ENCODE results near the gene GATA6. TPM values are rescaled to one million over a fixed set of nuclear protein-coding genes. Genes with fewer than 3 reads are reported as not detected.

The GATA6 gene
- total RNA-seq, 1 experiment from 2014 or later, result 3.3 TPM

DNA sequence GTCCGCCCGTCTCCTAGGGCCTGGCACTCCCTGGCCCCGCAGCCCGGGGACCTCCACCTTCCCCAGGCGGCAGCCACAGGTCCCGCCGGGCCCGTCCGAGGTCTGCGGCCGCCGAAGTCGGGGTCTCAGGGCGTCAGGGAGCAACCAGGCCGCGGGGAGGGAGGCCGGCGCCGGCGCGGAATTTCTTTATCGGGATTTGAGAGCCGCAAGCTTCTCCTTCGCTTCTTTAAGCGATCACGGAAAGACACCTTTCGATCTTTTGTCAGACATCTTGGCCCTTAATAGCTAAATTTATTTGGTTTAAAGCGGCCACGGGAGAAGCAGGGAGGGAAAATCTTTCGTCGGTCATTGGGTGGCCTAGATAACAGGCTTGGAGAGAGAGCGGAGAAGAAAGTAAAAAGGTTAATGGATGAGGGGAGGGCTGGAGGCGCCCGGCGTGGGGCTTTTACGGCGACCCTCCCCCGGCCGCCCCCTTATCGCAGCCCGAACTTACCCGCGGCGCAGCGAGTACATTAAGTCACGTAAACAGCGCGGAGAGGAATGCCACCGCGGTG lies 4.3 kb upstream of the GATA6 start:
- H3K9ac ChIP-seq (ENCODE audit: low read length), result no peak overlapping the region
- CTCF ChIA-PET, result no interaction called here
- intact Hi-C loops (cut with micrococcal nuclease), result loop anchor here (5.0 to 10.0 kb wide), 2 partner anchors 168 to 540 kb away; no protein-coding TSS in a partner anchor

DNA sequence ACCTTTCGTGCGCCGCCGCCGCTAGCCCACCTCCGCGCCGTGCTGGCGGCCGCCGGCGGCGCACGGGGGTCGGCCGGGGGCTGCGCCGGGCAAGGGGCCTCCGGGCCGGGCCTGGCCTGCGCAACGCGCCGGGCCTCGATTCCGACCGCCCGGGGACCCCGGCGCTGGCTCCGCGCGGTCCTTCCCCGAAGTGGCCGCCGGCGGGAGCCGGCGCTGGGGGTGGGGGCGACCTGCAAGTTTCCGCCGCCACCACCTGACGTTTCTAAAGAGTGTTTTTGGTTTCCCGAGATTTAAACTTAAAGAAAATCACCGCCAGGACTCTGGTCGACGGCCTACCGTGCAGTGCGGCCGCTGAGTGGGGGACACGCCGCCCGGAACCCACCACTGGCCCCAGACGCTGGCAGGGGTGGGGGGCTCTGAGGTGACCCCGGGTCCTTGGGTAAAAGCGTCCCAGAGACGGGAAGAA lies 3.8 kb upstream of the GATA6 start:
- RAD21 ChIA-PET (ENCODE audit: low non-redundant PET in 1 of 2, low total read pairs in 2 of 2, uncharacterized antibody in 2 of 2, unreplicated experiment in 2 of 2), result no interaction called here
- Histone ChIP-seq H3K79me2 (ENCODE audit: insufficient read depth, low read length) (no peaks in the 10 kb centered on the region), H3K4me2 (ENCODE audit: low read length) (no peak overlapping the region), H4K20me1 (ENCODE audit: insufficient read depth) (no peaks in the 10 kb centered on the region), H3K36me3 (ENCODE audit: control insufficient read depth in 1 of 2, insufficient read depth in 2 of 2, low read length in 2 of 2) (no peaks in the 10 kb centered on the region), H3K9me3 (ENCODE audit: control insufficient read depth in 1 of 2, insufficient read depth in 1 of 2, low read depth in 1 of 2, low read length in 2 of 2) (no peaks in the 10 kb centered on the region), H3K9me2 (ENCODE audit: insufficient read depth) (no peaks in the 10 kb centered on the region), H3K4me1 (ENCODE audit: control insufficient read depth in 1 of 2, insufficient read depth in 2 of 2, low read length in 2 of 2) (peaks cover 5 to 15% of the 10 kb centered on the region in 2 experiments; a peak in 2 of 4 replicates), H3K9ac (ENCODE audit: low read length) (no peak overlapping the region), H3K27me3 (ENCODE audit: insufficient read depth, low read length) (peaks cover 8% of the 10 kb centered on the region; the same call in 1 of the 2 replicates), H2AFZ (ENCODE audit: low read depth, low read length, poor library complexity, severe bottlenecking) (no peak overlapping the region), H3K4me3 (replicated peaks in 1 of 2; ENCODE audit: low read depth in 1 of 2, low read length in 2 of 2) (no peak overlapping the region), H3K27ac (ENCODE audit: low read depth, low read length) (no peak overlapping the region)
- POLR2A ChIA-PET, result no interaction called here
- no TSS peak for BruUV-seq (replicated peaks)
- CTCF ChIA-PET, result no interaction called here
- no peak for DNase-seq (ENCODE audit: low read depth, low spot score)
- no peak for ATAC-seq
- intact Hi-C loops (cut with micrococcal nuclease), result loop anchor here (5.0 to 10.0 kb wide), 2 partner anchors 168 to 539 kb away; no protein-coding TSS in a partner anchor
- TF ChIP-seq ZNF274 (IDR thresholded peaks at IDR 0.05; ENCODE audit: low read depth, low read length) (no peak), ZFX (IDR thresholded peaks at IDR 0.05) (no peak), CBX3 (IDR thresholded peaks at IDR 0.05; ENCODE audit: low read depth) (no peak), EZH2phosphoT487 (IDR thresholded peaks at IDR 0.05; ENCODE audit: borderline replicate concordance) (no peak), EZH2 (IDR thresholded peaks at IDR 0.05) (no peak), POLR2AphosphoS5 (IDR thresholded peaks at IDR 0.05; ENCODE audit: low read depth, low read length) (no peak), CEBPB (IDR thresholded peaks at IDR 0.05; ENCODE audit: low read depth) (no peak), JUND (IDR thresholded peaks at IDR 0.05) (no peak), SRF (IDR thresholded peaks at IDR 0.05; ENCODE audit: low read depth) (no peak)
- TF ChIP-seq, protein P1, sequence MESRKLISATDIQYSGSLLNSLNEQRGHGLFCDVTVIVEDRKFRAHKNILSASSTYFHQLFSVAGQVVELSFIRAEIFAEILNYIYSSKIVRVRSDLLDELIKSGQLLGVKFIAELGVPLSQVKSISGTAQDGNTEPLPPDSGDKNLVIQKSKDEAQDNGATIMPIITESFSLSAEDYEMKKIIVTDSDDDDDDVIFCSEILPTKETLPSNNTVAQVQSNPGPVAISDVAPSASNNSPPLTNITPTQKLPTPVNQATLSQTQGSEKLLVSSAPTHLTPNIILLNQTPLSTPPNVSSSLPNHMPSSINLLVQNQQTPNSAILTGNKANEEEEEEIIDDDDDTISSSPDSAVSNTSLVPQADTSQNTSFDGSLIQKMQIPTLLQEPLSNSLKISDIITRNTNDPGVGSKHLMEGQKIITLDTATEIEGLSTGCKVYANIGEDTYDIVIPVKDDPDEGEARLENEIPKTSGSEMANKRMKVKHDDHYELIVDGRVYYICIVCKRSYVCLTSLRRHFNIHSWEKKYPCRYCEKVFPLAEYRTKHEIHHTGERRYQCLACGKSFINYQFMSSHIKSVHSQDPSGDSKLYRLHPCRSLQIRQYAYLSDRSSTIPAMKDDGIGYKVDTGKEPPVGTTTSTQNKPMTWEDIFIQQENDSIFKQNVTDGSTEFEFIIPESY (IDR thresholded peaks at IDR 0.05; ENCODE audit: extremely low read depth, insufficient replicate concordance, low read length), result no peak
- TF ChIP-seq, protein P2, sequence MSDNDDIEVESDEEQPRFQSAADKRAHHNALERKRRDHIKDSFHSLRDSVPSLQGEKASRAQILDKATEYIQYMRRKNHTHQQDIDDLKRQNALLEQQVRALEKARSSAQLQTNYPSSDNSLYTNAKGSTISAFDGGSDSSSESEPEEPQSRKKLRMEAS (IDR thresholded peaks at IDR 0.05), result no peak

More for the DNA sequence above, 4.3 kb upstream of the GATA6 start:
- ATAC-seq (no peak), DNase-seq (ENCODE audit: low read depth, low spot score) (no peak)
- H3K4me2 ChIP-seq (ENCODE audit: low read length), result no peak overlapping the region
- no peak overlapping the region for H2AFZ ChIP-seq (ENCODE audit: low read depth, low read length, poor library complexity, severe bottlenecking)
- no peak overlapping the region for H3K27ac ChIP-seq (ENCODE audit: low read depth, low read length)
- H3K36me3 ChIP-seq (ENCODE audit: control insufficient read depth in 1 of 2, insufficient read depth in 2 of 2, low read length in 2 of 2), result no peaks in the 10 kb centered on the region
- peaks cover 8% of the 10 kb centered on the region; the same call in 1 of the 2 replicates for H3K27me3 ChIP-seq (ENCODE audit: insufficient read depth, low read length)
- no peaks in the 10 kb centered on the region for H4K20me1 ChIP-seq (ENCODE audit: insufficient read depth)
- TF ChIP-seq, protein P3, sequence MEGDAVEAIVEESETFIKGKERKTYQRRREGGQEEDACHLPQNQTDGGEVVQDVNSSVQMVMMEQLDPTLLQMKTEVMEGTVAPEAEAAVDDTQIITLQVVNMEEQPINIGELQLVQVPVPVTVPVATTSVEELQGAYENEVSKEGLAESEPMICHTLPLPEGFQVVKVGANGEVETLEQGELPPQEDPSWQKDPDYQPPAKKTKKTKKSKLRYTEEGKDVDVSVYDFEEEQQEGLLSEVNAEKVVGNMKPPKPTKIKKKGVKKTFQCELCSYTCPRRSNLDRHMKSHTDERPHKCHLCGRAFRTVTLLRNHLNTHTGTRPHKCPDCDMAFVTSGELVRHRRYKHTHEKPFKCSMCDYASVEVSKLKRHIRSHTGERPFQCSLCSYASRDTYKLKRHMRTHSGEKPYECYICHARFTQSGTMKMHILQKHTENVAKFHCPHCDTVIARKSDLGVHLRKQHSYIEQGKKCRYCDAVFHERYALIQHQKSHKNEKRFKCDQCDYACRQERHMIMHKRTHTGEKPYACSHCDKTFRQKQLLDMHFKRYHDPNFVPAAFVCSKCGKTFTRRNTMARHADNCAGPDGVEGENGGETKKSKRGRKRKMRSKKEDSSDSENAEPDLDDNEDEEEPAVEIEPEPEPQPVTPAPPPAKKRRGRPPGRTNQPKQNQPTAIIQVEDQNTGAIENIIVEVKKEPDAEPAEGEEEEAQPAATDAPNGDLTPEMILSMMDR (IDR thresholded peaks at IDR 0.05 in 2 of 3, conservative IDR thresholded peaks at IDR 0.05 in 1 of 3; ENCODE audit: borderline replicate concordance in 1 of 3, insufficient read depth in 1 of 3, low read depth in 2 of 3, low read length in 2 of 3), result no peak
- TF ChIP-seq ZNF274 (IDR thresholded peaks at IDR 0.05; ENCODE audit: low read depth, low read length), result no peak
- H3K9me3 ChIP-seq (ENCODE audit: control insufficient read depth in 1 of 2, insufficient read depth in 1 of 2, low read depth in 1 of 2, low read length in 2 of 2), result no peaks in the 10 kb centered on the region
- no peaks in the 10 kb centered on the region for H3K9me2 ChIP-seq (ENCODE audit: insufficient read depth)
- no peaks in the 10 kb centered on the region for H3K79me2 ChIP-seq (ENCODE audit: insufficient read depth, low read length)
- BruUV-seq (replicated peaks), result no TSS peak
- RAD21 ChIA-PET (ENCODE audit: low non-redundant PET in 1 of 2, low total read pairs in 2 of 2, uncharacterized antibody in 2 of 2, unreplicated experiment in 2 of 2), result no interaction called here
- peaks cover 5 to 14% of the 10 kb centered on the region in 2 experiments; a peak in 2 of 4 replicates for H3K4me1 ChIP-seq (ENCODE audit: control insufficient read depth in 1 of 2, insufficient read depth in 2 of 2, low read length in 2 of 2)
- no peak overlapping the region for H3K4me3 ChIP-seq (replicated peaks in 1 of 2; ENCODE audit: low read depth in 1 of 2, low read length in 2 of 2)
- POLR2A ChIA-PET, result no interaction called here

Measured in HCT116 (cell line).